NT2/D1 (cell line): ENCODE data around the gene ZNF512B.

Experiments used
- SUZ12 ChIP-seq: IDR thresholded peaks from 2 replicates; pipeline ENCODE4 v1.6.1; 2011; ENCODE audit not compliant: insufficient read length, insufficient read depth; ENCODE audit errors: extremely low read depth
- YY1 ChIP-seq: IDR thresholded peaks from 2 replicates; pipeline ENCODE4 v1.6.1; 2011; ENCODE audit not compliant: insufficient read length, insufficient read depth
- ZNF274 ChIP-seq: IDR thresholded peaks from 2 replicates; pipeline ENCODE4 v1.6.1; 2011; ENCODE audit warnings: mild to moderate bottlenecking, low read depth, low read length

DNA sequence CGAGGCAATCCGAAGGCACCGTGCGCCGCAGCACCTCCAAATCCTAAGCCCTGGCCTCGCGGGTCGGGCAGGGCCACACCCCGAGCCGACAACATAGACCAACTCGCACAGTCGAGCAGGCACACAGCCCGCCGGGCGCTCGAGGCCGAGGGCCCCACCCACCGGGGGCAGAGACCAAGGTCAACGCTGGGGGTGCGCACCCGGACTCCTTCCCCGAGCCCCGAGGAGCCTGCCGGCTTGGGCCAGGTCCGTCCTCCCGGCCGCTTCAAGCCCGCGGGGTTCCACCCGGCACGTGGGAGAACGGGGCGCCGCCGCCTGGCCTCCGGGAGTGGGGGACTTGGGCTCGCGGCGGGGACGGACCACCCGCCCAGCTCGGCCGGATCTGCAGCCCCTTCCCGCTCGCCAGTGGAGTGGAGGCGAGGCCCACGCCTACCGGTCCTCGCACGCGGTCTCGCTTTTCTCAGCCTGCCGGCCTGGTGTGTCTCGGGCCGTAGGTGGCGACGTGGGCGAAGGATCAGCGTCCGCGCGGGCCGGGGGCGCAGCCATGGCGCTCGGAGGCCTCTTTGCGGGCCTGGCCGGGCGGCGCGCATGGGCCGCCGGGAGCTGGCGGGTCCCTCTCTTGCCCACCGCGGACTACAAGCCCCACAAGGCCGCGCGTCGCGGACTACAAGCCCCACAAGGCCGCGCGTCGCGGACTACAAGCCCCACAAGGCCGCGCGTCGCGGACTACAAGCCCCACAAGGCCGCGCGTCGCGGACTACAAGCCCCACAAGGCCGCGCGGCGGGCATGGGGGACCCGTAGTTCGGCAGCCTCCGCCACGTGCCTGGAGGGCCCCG lies 13.7 kb downstream of the ZNF512B start, which contains the start of gene UCKL1:
- no peak for TF ChIP-seq ZNF274
- TF ChIP-seq YY1: no peak
- TF ChIP-seq SUZ12: no peak
